ENCODE data around the gene ITM2B.
A peak's percentile ranks its signal among the peaks of the same experiment; 100 is the strongest.
"Not testable (repeated sequence)": the region's sequence is repeated elsewhere in the genome, so short reads cannot be mapped to it uniquely, and the experiment has no call there.

Gene ITM2B

GRCh38 chr13:48235341-48236135 lies 2.5 kb downstream of the ITM2B start:
- no peak overlapping the region for H2AK5ac ChIP-seq (ENCODE audit: low read length)
- H3K36me3 ChIP-seq (ENCODE audit: control insufficient read depth, insufficient read depth, low read length) = no peaks in the 10 kb centered on the region
- H3K4me1 ChIP-seq (ENCODE audit: control insufficient read depth, low read depth, low read length) = peaks cover 3% of the 10 kb centered on the region
- no peak overlapping the region for H4K5ac ChIP-seq (ENCODE audit: low read length)
- H4K8ac ChIP-seq (ENCODE audit: low read depth, low read length) = no peak overlapping the region
- no peak overlapping the region for H3K23ac ChIP-seq (ENCODE audit: low read length)
- H3K56ac ChIP-seq (ENCODE audit: low read length) = no peak overlapping the region
- H3K27me3 ChIP-seq (ENCODE audit: insufficient read depth, low read length, poor library complexity) = no peaks in the 10 kb centered on the region
- H3K4me2 ChIP-seq (ENCODE audit: low read length) = peak overlapping the region; percentile 38
- no peak overlapping the region for H2BK5ac ChIP-seq (ENCODE audit: low read length)
- no peak overlapping the region for H2BK15ac ChIP-seq (replicated peaks; ENCODE audit: low read depth)
- H3K4ac ChIP-seq (ENCODE audit: low read depth, low read length) = no peak overlapping the region
- peaks cover 26% of the 10 kb centered on the region for H3K79me2 ChIP-seq (ENCODE audit: control insufficient read depth, insufficient read depth, low read length)
- no peak overlapping the region for H2BK120ac ChIP-seq (ENCODE audit: low read depth, low read length)
- H3K27ac ChIP-seq (ENCODE audit: low read depth, low read length) = peak overlapping the region; percentile 24
- WGBS (ENCODE audit: extremely low coverage, insufficient coverage, low lambda C conversion rate) = no CpG with 5 or more reads among the region's 7 CpGs
- peaks cover 2% of the 10 kb centered on the region for H3K79me1 ChIP-seq (ENCODE audit: low read length)
- H3K4me3 ChIP-seq (ENCODE audit: low read length) = no peak overlapping the region
- peak overlapping the region; percentile 33 for H3K9ac ChIP-seq (ENCODE audit: low read length)
- peak; percentile 89 for DNase-seq
- H3K18ac ChIP-seq (ENCODE audit: low read length) = no peak overlapping the region

GRCh38 chr13:48236528-48237353 lies 3.7 kb downstream of the ITM2B start:
- Histone ChIP-seq H2BK5ac (ENCODE audit: low read length) (no peak overlapping the region), H2AK5ac (ENCODE audit: low read length) (no peak overlapping the region), H4K8ac (ENCODE audit: low read depth, low read length) (no peak overlapping the region), H3K27me3 (ENCODE audit: insufficient read depth, low read length, poor library complexity) (no peaks in the 10 kb centered on the region), H4K5ac (ENCODE audit: low read length) (no peak overlapping the region), H3K9ac (ENCODE audit: low read length) (peak overlapping the region; percentile 15), H3K4me2 (ENCODE audit: low read length) (no peak overlapping the region), H2BK15ac (replicated peaks; ENCODE audit: low read depth) (no peak overlapping the region), H3K36me3 (ENCODE audit: control insufficient read depth, insufficient read depth, low read length) (no peaks in the 10 kb centered on the region), H3K4me1 (ENCODE audit: control insufficient read depth, low read depth, low read length) (peaks cover 3% of the 10 kb centered on the region), H3K4ac (ENCODE audit: low read depth, low read length) (no peak overlapping the region), H3K27ac (ENCODE audit: low read depth, low read length) (no peak overlapping the region), H2BK120ac (ENCODE audit: low read depth, low read length) (no peak overlapping the region), H3K18ac (ENCODE audit: low read length) (peak overlapping the region; percentile 60), H3K56ac (ENCODE audit: low read length) (peak overlapping the region; percentile 22), H3K79me1 (ENCODE audit: low read length) (peaks cover 3% of the 10 kb centered on the region), H3K4me3 (ENCODE audit: low read length) (no peak overlapping the region), H3K79me2 (ENCODE audit: control insufficient read depth, insufficient read depth, low read length) (peaks cover 28% of the 10 kb centered on the region), H3K23ac (ENCODE audit: low read length) (no peak overlapping the region)
- no CpG with 5 or more reads among the region's 3 CpGs for WGBS (ENCODE audit: extremely low coverage, insufficient coverage, low lambda C conversion rate)
- DNase-seq = peak; percentile 23

- H4K8ac ChIP-seq (ENCODE audit: low read depth, low read length); H3K4me1 ChIP-seq (ENCODE audit: control insufficient read depth, low read depth, low read length); H3K23ac ChIP-seq (ENCODE audit: low read length); H2AK5ac ChIP-seq (ENCODE audit: low read length); H3K27me3 ChIP-seq (ENCODE audit: insufficient read depth, low read length, poor library complexity); H3K27ac ChIP-seq (ENCODE audit: low read depth, low read length); H3K56ac ChIP-seq (ENCODE audit: low read length); H4K5ac ChIP-seq (ENCODE audit: low read length); H3K4me2 ChIP-seq (ENCODE audit: low read length); H3K4me3 ChIP-seq (ENCODE audit: low read length); H3K36me3 ChIP-seq (ENCODE audit: control insufficient read depth, insufficient read depth, low read length); H2BK5ac ChIP-seq (ENCODE audit: low read length); H3K9ac ChIP-seq (ENCODE audit: low read length); H2BK120ac ChIP-seq (ENCODE audit: low read depth, low read length); DNase-seq; H3K18ac ChIP-seq (ENCODE audit: low read length); H2BK15ac ChIP-seq (replicated peaks; ENCODE audit: low read depth); H3K79me1 ChIP-seq (ENCODE audit: low read length); H3K4ac ChIP-seq (ENCODE audit: low read depth, low read length): not testable (repeated sequence)
- H3K79me2 ChIP-seq (ENCODE audit: control insufficient read depth, insufficient read depth, low read length) = peaks cover 22% of the 10 kb centered on the region
- no CpG with 5 or more reads among the region's 6 CpGs for WGBS (ENCODE audit: extremely low coverage, insufficient coverage, low lambda C conversion rate)
Observed at GRCh38 chr13:48239369-48239768, 6.4 kb downstream of the ITM2B start.

- Histone ChIP-seq H3K56ac (ENCODE audit: low read length) (no peak overlapping the region), H2BK5ac (ENCODE audit: low read length) (no peak overlapping the region), H4K8ac (ENCODE audit: low read depth, low read length) (no peak overlapping the region), H3K79me1 (ENCODE audit: low read length) (peaks cover 3% of the 10 kb centered on the region), H3K4me3 (ENCODE audit: low read length) (no peak overlapping the region), H3K27ac (ENCODE audit: low read depth, low read length) (no peak overlapping the region), H3K9ac (ENCODE audit: low read length) (no peak overlapping the region), H3K27me3 (ENCODE audit: insufficient read depth, low read length, poor library complexity) (no peaks in the 10 kb centered on the region), H3K23ac (ENCODE audit: low read length) (no peak overlapping the region), H3K36me3 (ENCODE audit: control insufficient read depth, insufficient read depth, low read length) (no peaks in the 10 kb centered on the region), H3K79me2 (ENCODE audit: control insufficient read depth, insufficient read depth, low read length) (peaks cover 20% of the 10 kb centered on the region), H4K5ac (ENCODE audit: low read length) (no peak overlapping the region), H3K4me1 (ENCODE audit: control insufficient read depth, low read depth, low read length) (peaks cover 1% of the 10 kb centered on the region), H3K4ac (ENCODE audit: low read depth, low read length) (no peak overlapping the region), H3K4me2 (ENCODE audit: low read length) (no peak overlapping the region), H2AK5ac (ENCODE audit: low read length) (no peak overlapping the region), H2BK120ac (ENCODE audit: low read depth, low read length) (no peak overlapping the region), H3K18ac (ENCODE audit: low read length) (no peak overlapping the region), H2BK15ac (replicated peaks; ENCODE audit: low read depth) (no peak overlapping the region)
- WGBS (ENCODE audit: extremely low coverage, insufficient coverage, low lambda C conversion rate) = no CpG with 5 or more reads among the region's 4 CpGs
- no peak for DNase-seq
Observed at GRCh38 chr13:48241651-48242050, 8.6 kb downstream of the ITM2B start.

GRCh38 chr13:48242677-48243076 lies 9.7 kb downstream of the ITM2B start:
- H3K9ac ChIP-seq (ENCODE audit: low read length) = no peak overlapping the region

More at GRCh38 chr13:48242677-48243076, 9.7 kb downstream of the ITM2B start:
- Histone ChIP-seq H4K5ac (ENCODE audit: low read length) (no peak overlapping the region), H3K18ac (ENCODE audit: low read length) (no peak overlapping the region), H2BK5ac (ENCODE audit: low read length) (no peak overlapping the region), H3K56ac (ENCODE audit: low read length) (no peak overlapping the region), H4K8ac (ENCODE audit: low read depth, low read length) (no peak overlapping the region), H3K4me3 (ENCODE audit: low read length) (no peak overlapping the region), H2BK120ac (ENCODE audit: low read depth, low read length) (no peak overlapping the region), H3K4me2 (ENCODE audit: low read length) (no peak overlapping the region), H3K79me2 (ENCODE audit: control insufficient read depth, insufficient read depth, low read length) (peaks cover 16% of the 10 kb centered on the region), H3K79me1 (ENCODE audit: low read length) (peaks cover 3% of the 10 kb centered on the region), H2BK15ac (replicated peaks; ENCODE audit: low read depth) (no peak overlapping the region), H2AK5ac (ENCODE audit: low read length) (no peak overlapping the region), H3K4me1 (ENCODE audit: control insufficient read depth, low read depth, low read length) (no peaks in the 10 kb centered on the region), H3K27me3 (ENCODE audit: insufficient read depth, low read length, poor library complexity) (no peaks in the 10 kb centered on the region), H3K23ac (ENCODE audit: low read length) (no peak overlapping the region), H3K36me3 (ENCODE audit: control insufficient read depth, insufficient read depth, low read length) (no peaks in the 10 kb centered on the region), H3K4ac (ENCODE audit: low read depth, low read length) (no peak overlapping the region), H3K27ac (ENCODE audit: low read depth, low read length) (no peak overlapping the region)
- WGBS (ENCODE audit: extremely low coverage, insufficient coverage, low lambda C conversion rate) = no CpG with 5 or more reads among the region's 1 CpG
- DNase-seq = no peak
